NCI-H146 treated with DMSO at 0.1 percent for 48 hours (cell line): ENCODE measurements around the gene CES2.
"Not testable (repeated sequence)": the region's sequence is repeated elsewhere in the genome, so short reads cannot be mapped to it uniquely, and the experiment has no call there.

Source experiments
- DNase-seq: peaks from one replicate; lab custom pipeline; 2025; ENCODE audit not compliant: unreplicated experiment; lab: John Stamatoyannopoulos, UW

Gene CES2

DNA sequence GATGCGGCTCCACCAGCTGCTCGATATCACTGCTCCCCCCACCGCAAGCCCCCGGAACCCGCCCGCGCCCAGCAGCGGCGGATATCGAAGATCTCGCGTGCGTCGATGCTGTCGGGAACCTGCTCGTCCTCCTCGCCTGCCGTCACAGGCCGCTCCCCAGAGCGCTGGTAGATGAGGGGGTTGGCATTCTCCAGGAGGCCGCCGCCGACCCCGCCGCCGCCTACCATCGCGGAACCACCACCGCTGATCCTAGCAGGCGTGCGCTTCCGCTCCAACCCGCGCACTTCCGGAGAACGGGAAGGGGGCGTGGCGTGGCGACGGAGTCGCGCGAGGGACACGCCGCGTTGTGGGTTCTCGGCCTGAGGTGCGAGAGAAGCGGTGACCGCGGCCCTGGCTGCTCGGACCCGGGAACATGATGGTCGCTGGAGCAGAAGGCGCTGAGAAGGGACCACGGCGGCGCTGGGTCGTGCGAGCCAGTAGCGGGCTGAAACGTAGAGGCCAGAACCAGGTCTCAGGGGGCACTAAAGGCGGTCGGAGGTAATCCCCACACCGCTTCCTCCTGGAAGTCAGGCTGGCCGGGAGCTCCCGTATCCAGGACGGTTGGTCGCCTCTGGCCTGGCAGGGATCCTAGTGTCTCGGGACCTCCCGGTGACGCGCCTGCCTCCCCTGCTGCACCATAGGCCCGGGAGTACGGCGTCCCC, 1.0 kb upstream of the CES2 start, which contains the start of gene CIAO2B:
Gene CIAO2B (minus strand): TSS at position 265 of the 701 bp plus-strand sequence. CDS start 38 bp downstream, at position 227.
- peak; percentile 39 for DNase-seq

DNA sequence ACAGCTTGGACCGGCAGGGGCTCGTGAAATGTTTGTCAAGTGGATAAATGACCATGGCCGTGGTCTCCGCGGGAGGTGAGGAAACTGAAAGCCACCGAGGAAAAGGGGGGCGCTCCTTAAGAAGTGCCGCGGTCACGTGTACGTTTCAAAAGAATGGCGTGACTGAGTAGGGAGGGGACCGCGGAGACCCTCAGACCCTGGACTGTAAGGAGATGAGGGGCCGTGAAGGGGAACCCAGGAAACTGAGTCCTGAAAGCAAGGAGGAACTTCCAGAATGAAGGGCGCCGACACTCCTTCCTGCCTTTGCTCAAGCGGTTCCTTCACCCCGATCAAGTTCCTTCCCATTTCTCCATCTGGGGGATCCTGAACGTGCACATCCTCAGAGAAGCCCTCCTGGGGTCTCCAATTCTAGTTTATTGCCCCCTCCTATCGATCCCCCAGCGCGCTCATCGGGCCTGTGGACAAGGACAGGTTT, 440 bp upstream of the CES2 start:
- DNase-seq, result not testable (repeated sequence)

DNA sequence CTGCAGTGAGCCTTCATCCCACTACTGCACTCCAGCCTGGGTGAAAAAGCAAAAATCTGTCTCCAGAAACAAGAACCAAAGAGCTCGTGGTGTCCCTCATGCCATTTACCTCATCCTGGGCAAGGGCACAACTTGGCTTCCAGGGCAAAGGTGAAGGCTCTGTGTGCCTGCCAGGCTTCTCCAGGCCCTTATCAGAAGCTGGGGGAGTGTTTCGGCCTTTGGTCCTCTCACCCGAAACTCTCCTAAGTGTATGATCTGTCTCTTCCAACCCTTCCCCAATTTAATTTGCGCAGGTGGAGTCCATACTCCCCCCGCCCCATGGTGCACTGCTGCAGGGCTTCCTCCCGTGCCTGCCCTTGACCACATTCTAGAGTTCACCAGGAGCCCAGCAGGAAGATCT, 1.1 kb downstream of the CES2 start:
- no peak for DNase-seq

DNA sequence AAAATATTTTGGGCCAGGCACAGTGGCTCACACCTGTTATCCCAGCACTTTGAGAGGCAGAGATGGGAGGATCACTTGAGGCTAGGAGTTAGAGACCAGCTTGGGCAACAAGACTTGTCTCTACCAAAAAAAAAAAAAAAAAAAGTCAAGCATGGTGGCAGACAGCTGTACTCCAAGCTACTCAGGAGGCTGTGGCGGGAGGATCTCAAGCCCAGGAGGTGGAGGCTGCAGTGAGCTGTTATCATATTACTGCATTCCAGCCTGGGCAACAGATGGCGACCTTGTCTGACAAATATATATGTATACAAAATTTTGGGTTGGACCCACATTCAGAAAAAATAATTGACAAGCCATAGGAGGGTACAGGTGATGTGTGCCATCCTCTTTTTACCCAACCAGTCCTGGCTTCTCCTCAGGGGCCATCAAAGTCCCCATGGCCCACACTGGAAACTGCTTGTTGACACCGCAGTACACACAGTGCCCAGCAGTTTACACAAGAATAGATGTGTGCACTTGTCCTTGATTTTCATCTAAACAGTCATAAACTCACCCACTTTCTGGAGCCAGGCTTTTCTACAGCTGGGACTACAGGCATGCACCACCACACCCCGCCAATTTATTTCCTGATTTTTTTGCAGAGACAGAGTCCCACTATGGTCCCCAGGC, 1.7 kb downstream of the CES2 start:
- DNase-seq, result no peak

DNA sequence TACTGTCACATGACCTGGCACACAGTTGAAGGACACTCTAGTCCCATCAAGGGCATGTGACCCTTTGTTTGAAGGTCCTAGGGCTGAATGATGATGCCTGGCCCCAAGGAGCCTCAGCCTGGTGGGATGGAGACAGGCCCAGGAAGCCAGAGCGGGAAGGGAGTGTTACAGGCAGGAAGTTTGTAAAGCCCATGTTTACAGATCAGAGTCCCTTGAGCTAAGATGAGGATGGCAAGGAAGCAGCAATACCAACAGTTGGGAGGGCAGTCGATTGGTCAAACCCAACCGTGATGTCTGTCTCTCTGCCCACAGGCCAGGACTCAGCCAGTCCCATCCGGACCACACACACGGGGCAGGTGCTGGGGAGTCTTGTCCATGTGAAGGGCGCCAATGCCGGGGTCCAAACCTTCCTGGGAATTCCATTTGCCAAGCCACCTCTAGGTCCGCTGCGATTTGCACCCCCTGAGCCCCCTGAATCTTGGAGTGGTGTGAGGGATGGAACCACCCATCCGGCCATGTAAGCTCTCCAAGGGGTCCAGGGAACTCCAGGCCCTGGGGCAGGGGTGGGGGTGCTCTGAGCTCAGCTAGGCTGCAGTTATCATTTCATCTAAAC, 2.5 kb downstream of the CES2 start:
- DNase-seq, result no peak

DNA sequence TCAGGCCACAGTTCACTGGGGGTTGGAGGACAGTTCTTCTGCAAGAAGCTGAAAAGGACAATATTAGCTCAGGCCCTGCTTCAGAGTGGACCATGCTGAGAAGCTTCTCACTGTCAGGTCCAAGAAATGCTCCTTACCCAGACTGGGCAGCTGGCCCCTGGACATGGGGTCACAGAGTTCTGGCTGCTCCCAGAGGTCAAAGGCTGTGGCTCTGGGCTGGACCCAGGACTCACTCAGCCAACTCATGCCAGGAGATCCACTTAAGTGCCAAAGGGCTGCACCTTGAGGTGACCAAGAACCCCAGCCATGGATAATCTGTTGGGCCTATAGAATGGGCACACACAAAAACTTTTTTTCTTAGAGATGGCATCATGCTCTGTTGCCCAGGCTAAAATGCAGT, 4.0 kb downstream of the CES2 start:
- no peak for DNase-seq

DNA sequence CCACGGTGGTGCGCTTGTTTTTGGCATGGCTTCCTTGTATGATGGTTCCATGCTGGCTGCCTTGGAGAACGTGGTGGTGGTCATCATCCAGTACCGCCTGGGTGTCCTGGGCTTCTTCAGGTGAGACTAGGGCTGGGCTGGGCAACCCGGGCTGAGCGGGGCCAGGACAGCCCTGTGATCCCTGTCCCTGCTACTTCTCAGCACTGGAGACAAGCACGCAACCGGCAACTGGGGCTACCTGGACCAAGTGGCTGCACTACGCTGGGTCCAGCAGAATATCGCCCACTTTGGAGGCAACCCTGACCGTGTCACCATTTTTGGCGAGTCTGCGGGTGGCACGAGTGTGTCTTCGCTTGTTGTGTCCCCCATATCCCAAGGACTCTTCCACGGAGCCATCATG, 4.9 kb downstream of the CES2 start:
- no peak for DNase-seq

DNA sequence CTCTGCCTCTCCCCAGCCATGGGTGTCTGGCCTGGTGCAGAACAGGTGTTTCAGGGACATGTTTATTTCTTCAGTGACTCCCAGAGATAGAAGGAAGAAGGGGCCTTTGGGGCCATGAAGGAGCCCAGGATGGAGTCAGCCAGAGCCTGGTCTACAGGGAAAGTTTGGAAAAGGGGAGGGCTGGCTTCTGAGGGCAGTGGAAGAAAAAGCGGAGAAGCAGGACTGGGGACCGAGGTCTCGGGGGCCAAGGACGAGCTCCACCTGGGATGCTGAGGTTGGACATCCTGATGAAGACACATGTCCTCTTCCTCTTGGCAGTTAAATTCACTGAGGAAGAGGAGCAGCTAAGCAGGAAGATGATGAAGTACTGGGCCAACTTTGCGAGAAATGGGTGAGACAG, 7.7 kb downstream of the CES2 start:
- no peak for DNase-seq

DNA sequence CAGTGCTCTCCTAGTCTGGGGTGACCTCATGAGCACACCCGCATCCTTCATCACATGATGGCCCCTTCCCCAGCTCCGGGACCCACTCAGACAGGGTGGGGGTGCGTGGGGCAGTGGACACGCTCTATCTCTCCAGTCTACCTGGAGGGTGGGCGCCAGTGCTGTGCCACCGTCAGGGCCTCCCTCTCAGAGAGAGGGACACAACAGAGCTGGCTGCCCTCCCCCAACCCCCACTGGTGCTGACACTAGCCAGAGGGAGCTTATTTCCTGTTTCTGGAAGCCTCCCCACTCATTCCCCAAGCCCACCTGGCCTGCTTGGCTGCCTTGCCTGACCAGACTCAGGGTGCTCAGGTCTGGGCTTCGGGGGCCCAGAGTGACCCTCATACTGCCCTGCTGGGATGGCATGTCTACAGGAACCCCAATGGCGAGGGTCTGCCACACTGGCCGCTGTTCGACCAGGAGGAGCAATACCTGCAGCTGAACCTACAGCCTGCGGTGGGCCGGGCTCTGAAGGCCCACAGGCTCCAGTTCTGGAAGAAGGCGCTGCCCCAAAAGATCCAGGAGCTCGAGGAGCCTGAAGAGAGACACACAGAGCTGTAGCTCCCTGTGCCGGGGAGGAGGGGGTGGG, 8.2 kb downstream of the CES2 start:
- DNase-seq, result no peak

DNA sequence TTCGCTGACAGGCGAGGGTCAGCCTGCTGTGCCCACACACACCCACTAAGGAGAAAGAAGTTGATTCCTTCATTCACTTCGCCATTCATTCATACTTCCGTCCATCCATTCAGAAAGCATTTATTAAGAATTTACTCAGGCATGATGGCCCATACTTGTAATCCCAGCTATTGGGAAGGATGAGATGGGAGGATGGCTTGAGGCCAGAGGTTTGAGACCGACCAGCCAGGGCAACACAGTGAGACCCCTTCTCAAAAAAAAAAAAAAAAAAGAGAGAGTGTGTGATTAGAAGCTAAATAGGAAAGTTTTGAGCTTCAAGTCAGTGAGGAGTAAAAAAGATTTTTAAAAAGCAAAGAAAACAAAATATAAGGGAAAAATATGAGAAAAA, 8.7 kb downstream of the CES2 start:
- DNase-seq, result no peak

DNA sequence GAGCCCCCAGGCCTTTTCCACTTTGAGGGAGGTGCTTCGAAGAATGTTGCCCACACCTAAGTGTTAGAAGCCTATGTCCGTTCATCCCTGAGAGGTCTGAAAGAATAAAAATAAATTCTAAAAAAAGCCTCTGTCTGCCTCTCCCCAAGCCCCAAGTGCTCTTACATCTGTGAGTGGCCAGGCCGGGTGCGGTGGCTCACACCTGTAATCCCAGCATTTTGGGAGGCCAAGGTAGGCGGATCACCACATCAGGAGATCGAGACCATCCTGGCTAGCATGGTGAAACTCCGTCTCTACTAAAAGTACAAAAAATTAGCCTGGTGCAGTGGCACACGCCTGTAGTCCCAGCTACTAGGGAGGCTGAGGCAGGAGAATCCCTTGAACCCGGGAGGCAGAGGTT, 9.7 kb downstream of the CES2 start:
- not testable (repeated sequence) for DNase-seq

DNA sequence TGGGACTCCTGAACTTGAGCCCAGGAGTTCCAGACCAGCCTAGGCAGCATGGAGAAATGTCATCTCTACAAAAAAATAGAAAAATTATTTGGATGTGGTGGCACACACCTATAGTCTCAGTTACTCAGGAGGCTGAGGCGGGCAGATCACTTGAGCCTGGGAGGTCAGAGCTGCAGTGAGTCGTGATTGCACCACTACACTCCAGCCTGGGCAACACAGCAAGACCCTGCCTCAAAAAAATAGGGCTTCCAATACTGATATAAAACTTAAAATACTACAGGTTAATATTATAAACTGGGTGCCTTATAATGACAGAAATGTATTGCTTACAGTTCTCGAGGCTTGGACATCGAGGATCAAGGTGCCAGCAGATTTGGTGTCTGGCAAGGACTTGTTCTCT, 10.6 kb downstream of the CES2 start:
- no peak for DNase-seq

DNA sequence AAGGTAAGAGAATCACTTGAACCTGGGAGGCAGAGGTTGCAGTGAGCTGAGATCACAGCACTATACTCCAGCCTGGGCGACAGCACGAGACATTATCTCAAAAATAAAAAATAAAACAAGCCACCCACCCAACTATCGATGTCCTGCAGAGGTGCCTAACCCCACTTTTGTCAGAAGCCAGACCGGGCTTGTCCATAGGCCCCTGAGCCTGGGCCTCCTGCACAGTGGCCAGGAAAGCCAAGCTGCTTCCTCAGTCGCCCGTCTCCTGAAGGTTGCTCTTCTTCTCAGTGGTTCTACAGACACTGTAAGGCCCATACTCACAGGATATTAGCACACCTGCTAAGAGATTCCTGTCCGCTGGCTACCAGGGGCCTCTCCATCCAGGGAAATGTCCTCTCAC, 11.2 kb downstream of the CES2 start:
- no peak for DNase-seq

DNA sequence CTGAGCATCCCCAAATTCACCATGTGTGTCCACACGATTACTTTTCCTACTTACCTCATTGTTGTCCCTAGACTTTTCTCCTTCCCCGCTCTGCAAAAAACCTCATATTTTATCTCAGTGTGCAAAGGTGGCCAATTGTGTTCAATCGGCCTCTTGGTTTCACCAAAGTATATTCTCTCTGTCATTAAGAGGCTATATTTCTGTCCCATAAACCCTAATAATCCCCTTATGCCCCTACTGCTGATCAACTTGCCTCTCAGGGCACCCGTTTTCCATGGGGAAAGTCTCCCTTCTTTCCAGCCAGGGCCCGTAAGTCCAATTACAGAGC, 11.6 kb downstream of the CES2 start:
- no peak for DNase-seq

DNA sequence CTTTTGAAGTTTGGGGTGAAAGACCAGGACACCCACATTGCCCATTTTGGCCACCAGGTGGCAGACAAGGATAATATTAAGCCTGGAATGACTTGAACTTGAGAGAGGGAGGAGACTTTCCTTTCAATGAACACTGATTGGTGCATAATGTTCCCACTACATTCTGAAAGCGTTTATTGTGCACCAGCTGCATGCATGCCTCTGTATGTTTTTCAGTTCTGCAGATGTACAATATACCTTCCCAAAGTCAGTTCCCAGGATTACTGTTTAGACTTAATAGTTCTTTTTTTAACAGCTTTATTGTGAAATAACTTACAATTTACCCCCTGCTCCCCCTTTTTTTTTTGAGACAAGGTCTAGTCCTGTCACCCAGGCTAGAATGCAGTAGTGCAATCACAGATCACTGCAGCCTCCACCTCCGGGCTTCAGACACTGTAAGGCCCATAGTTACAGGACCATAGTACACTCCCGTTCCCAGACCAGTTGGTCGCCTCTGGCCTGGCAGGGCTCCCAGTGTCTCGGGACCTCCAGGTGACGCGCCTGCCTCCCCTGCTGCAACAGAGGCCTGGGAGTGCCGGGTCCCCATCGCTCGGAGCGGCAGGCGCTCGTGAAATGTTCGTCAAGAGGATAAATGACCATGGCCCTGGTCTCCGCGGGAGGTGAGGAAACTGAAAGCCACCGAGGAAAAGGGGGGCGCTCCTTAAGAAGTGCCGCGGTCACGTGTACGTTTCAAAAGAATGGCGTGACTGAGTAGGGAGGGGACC, 12.2 kb downstream of the CES2 start:
- peak; percentile 29 for DNase-seq

DNA sequence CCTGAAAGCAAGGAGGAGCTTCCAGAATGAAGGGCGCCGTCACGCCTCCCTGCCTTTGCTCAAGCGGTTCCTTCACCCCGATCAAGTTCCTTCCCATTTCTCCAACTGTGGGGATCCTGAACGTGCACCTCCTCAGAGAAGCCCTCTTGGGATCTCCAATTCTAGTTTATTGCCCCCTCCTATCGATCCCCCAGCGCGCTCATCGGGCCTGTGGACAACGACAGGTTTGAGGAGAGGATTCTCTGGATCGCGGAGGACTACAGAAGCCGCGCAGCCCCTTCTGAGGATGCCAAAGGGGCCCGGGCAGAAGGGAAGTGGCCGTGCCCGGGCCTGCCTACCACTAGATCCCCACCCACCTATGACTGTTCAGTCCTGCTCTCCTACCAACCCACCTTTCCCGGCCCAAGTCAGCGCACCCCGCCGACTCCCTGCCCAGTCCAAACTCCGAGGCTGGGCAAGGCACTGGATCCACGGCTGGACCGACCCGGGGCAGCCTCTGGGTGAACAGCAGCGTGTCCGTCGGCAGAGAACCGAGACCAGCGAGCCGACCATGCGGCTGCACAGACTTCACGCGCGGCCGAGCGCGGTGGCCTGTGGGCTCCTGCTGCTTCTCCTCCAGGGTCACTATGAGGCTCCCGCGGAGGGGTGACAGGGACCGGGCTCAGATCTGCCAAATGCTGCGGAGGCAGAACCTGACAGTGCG, 13.0 kb downstream of the CES2 start:
- DNase-seq, result no peak

DNA sequence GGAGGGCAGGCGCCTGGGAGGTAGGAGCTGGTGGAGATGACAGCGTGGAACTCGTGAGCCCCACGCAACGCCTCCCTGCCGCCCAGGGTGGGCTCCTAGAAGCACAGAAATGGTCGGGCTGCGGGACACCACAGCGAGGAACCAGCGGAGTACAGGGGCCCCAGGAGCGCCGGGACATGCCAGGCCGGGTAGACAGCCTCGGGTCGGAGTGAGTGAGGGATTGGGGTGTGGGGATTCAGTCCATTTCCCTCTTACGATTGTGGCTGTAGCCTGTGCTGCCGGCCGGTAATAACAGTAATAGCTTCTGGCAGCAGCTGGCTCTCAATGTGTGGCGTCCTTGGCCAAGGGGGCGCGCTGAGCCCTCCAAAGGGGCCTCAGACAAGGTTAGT, 13.5 kb downstream of the CES2 start:
- no peak for DNase-seq

DNA sequence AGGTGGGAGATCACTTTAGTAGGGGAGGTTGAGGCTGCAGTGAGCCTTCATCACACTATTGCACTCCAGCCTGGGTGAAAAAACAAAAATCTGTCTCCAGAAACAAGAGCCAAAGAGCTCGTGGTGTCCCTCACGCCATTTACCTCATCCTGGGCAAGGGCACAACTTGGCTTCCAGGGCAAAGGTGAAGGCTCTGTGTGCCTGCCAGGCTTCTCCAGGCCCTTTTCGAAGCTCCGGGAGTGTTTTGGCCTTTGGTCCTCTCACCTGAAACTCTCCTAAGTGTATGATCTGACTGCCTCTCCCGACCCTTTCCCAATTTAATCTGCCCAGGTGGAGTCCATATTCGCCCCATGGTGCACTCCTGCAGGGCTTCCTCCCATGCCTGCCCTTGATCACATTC, 14.2 kb downstream of the CES2 start:
- DNase-seq, result no peak

DNA sequence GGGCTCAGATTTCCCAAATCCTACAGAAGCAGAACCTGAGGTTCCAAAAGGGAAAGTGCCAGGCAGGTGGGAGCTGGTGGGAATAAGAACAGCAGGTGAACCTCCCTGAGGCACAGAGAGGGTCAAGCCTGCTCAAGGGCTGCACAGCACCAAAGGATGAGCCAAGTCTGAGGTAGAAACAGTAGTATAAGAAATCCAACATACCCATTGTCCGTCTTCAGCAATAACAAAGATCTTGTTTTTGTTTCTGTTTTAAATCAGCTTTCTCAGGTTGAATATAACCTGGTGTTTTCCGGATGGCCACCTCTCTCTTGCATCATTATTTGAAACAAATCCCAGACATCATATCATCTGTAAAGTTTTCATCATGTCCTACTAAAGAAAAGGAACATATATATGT, 15.1 kb downstream of the CES2 start:
- DNase-seq, result no peak

DNA sequence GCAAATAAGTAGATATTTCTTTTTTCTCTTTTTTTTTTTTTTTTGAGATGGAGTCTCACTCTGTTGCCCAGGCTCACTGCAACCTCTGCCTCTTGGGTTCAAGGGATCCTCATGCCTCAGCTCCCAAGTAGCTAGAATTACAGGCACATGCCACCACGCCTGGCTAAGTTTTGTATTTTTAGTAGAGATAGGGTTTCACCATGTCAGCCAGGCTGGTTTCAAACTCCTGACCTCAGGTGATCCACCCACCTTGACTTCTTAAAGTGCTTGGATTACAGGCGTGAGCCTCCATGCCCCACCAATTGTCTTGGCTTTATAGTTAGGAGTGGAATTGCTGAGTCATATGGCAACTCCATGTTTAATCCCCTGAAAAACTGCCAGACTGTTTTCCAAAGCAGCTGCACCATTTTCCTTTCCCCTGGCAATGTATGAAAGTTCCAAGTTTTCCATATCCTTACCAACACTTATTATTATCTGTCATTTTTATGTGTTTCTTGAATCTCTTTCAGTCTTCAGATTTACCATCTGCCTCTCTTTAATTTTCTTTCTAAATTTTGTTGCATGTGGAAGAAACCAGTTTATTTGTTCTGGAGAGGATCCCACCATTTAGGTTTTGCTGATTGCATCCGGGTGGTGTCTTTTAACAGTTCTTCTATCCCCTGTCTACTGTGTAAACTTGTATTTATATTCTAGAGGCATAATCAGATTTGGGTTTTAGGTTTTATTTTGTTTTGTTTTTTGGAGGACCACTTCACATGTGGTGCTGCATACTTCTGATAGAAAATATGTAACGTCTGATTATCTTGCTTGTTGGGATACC, 15.9 kb downstream of the CES2 start:
- no peak for DNase-seq
